Measurements from ENCODE around the gene SLC4A1. TPM values are rescaled to one million over a fixed set of nuclear protein-coding genes. Genes with fewer than 3 reads are reported as not detected.

SLC4A1 gene
- total RNA-seq, 4 donors from 2014 or later: not detected

- no peaks in the 10 kb centered on the region for H3K36me3 ChIP-seq
- intact Hi-C loops (cut with DNase I; ENCODE audit: low total_unique reads) (no loop called here), in situ Hi-C loops (cut with MboI; ENCODE audit: low pct_ligation_motif_present in 1 of 4, low pct_unique_long_range_greater_than_20kb in 1 of 4, low sequenced_read_pairs in 3 of 4) (no loop called here)
- no peaks in the 10 kb centered on the region for H3K9me3 ChIP-seq
- no peak overlapping the region for H3K27ac ChIP-seq
- no peak for DNase-seq
- peaks cover 15% of the 10 kb centered on the region for H3K27me3 ChIP-seq
- H3K4me1 ChIP-seq: no peaks in the 10 kb centered on the region
- H3K4me3 ChIP-seq: no peak overlapping the region
- no peak for TF ChIP-seq POLR2A (IDR thresholded peaks at IDR 0.05)
- TF ChIP-seq POLR2AphosphoS5 (IDR thresholded peaks at IDR 0.05): no peak
- TF ChIP-seq EP300 (IDR thresholded peaks at IDR 0.05; ENCODE audit: low read depth): no peak
- TF ChIP-seq, protein P1, sequence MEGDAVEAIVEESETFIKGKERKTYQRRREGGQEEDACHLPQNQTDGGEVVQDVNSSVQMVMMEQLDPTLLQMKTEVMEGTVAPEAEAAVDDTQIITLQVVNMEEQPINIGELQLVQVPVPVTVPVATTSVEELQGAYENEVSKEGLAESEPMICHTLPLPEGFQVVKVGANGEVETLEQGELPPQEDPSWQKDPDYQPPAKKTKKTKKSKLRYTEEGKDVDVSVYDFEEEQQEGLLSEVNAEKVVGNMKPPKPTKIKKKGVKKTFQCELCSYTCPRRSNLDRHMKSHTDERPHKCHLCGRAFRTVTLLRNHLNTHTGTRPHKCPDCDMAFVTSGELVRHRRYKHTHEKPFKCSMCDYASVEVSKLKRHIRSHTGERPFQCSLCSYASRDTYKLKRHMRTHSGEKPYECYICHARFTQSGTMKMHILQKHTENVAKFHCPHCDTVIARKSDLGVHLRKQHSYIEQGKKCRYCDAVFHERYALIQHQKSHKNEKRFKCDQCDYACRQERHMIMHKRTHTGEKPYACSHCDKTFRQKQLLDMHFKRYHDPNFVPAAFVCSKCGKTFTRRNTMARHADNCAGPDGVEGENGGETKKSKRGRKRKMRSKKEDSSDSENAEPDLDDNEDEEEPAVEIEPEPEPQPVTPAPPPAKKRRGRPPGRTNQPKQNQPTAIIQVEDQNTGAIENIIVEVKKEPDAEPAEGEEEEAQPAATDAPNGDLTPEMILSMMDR (IDR thresholded peaks at IDR 0.05): no peak
- WGBS, 2 donors (ENCODE audit: low coverage in 1 of 2): 85 to 88% methylated on average over 2 of the region's 2 CpGs
Measured at GRCh38 chr17:44255915-44256314, 12.0 kb downstream of the SLC4A1 start.

GRCh38 chr17:44254361-44255095 is 13.4 kb downstream of the SLC4A1 start:
- in situ Hi-C loops (cut with MboI; ENCODE audit: low pct_ligation_motif_present in 1 of 4, low pct_unique_long_range_greater_than_20kb in 1 of 4, low sequenced_read_pairs in 3 of 4): no loop called here
- WGBS, 2 donors (ENCODE audit: low coverage in 1 of 2): 60% methylated on average over 10 of the region's 10 CpGs; no CpG with 5 or more reads in 1 of the 2 donors
- no peak overlapping the region for H3K4me3 ChIP-seq

GRCh38 chr17:44253006-44253405 is 14.9 kb downstream of the SLC4A1 start:
- no peaks in the 10 kb centered on the region for H3K9me3 ChIP-seq
- 68% methylated on average over 14 of the region's 14 CpGs; no CpG with 5 or more reads in 1 of the 2 donors for WGBS, 2 donors (ENCODE audit: low coverage in 1 of 2)
- H3K27ac ChIP-seq: no peak overlapping the region
- H3K27me3 ChIP-seq: peaks cover 15% of the 10 kb centered on the region
- H3K4me3 ChIP-seq: no peak overlapping the region
- DNase-seq: no peak
- TF ChIP-seq, protein P1 (IDR thresholded peaks at IDR 0.05): no peak
- TF ChIP-seq POLR2A (IDR thresholded peaks at IDR 0.05) (no peak), POLR2AphosphoS5 (IDR thresholded peaks at IDR 0.05) (no peak), EP300 (IDR thresholded peaks at IDR 0.05; ENCODE audit: low read depth) (no peak)
- H3K4me1 ChIP-seq: peaks cover 0 to 2% (median 0%) of the 10 kb centered on the region in 4 donors
- in situ Hi-C loops (cut with MboI; ENCODE audit: low pct_ligation_motif_present in 1 of 4, low pct_unique_long_range_greater_than_20kb in 1 of 4, low sequenced_read_pairs in 3 of 4): no loop called here
- intact Hi-C loops (cut with DNase I; ENCODE audit: low total_unique reads): no loop called here
- H3K36me3 ChIP-seq: no peaks in the 10 kb centered on the region

More at GRCh38 chr17:44254361-44255095, 13.4 kb downstream of the SLC4A1 start:
- intact Hi-C loops (cut with DNase I; ENCODE audit: low total_unique reads): no loop called here
- peaks cover 15% of the 10 kb centered on the region for H3K27me3 ChIP-seq
- no peaks in the 10 kb centered on the region for H3K4me1 ChIP-seq
- no peak for DNase-seq
- no peak for TF ChIP-seq POLR2A (IDR thresholded peaks at IDR 0.05)
- no peak for TF ChIP-seq POLR2AphosphoS5 (IDR thresholded peaks at IDR 0.05)
- TF ChIP-seq, protein P1 (IDR thresholded peaks at IDR 0.05): no peak
- no peak for TF ChIP-seq EP300 (IDR thresholded peaks at IDR 0.05; ENCODE audit: low read depth)
- H3K9me3 ChIP-seq: no peaks in the 10 kb centered on the region
- H3K36me3 ChIP-seq: no peaks in the 10 kb centered on the region
- H3K27ac ChIP-seq: no peak overlapping the region

GRCh38 chr17:44251062-44251461 is 16.9 kb downstream of the SLC4A1 start:
- intact Hi-C loops (cut with DNase I; ENCODE audit: low total_unique reads): no loop called here
- H3K4me1 ChIP-seq: peaks cover 0 to 19% (median 13%) of the 10 kb centered on the region in 4 donors
- TF ChIP-seq, protein P1 (IDR thresholded peaks at IDR 0.05): no peak
- TF ChIP-seq POLR2AphosphoS5 (IDR thresholded peaks at IDR 0.05): no peak
- TF ChIP-seq EP300 (IDR thresholded peaks at IDR 0.05; ENCODE audit: low read depth): no peak
- no peak for TF ChIP-seq POLR2A (IDR thresholded peaks at IDR 0.05)
- WGBS, 2 donors (ENCODE audit: low coverage in 1 of 2): 93% methylated on average over 17 of the region's 17 CpGs; no CpG with 5 or more reads in 1 of the 2 donors
- peaks cover 15% of the 10 kb centered on the region for H3K27me3 ChIP-seq
- no peak overlapping the region for H3K27ac ChIP-seq
- H3K4me3 ChIP-seq: no peak overlapping the region
- no peak for DNase-seq
- no peaks in the 10 kb centered on the region for H3K36me3 ChIP-seq
- H3K9me3 ChIP-seq: no peaks in the 10 kb centered on the region
- in situ Hi-C loops (cut with MboI; ENCODE audit: low pct_ligation_motif_present in 1 of 4, low pct_unique_long_range_greater_than_20kb in 1 of 4, low sequenced_read_pairs in 3 of 4): no loop called here
